Measurements from ENCODE around the gene DDTL. TPM values are rescaled to one million over a fixed set of nuclear protein-coding genes. Genes with fewer than 3 reads are reported as not detected.

The DDTL gene
- total RNA-seq, 1 donor from 2014 or later: not detected

GRCh38 chr22:24016156-24016555 lies 49.5 kb downstream of the DDTL start:
- H3K79me2 ChIP-seq (ENCODE audit: low read depth): peaks cover 89% of the 10 kb centered on the region
- H3K9ac ChIP-seq: no peak overlapping the region
- no peaks in the 10 kb centered on the region for H3K9me3 ChIP-seq (ENCODE audit: low read depth)
- DNase-seq (ENCODE audit: low spot score): no peak
- no peak overlapping the region for H2AFZ ChIP-seq (replicated peaks)
- no peaks in the 10 kb centered on the region for H3K27me3 ChIP-seq
- no peaks in the 10 kb centered on the region for H3K36me3 ChIP-seq
- Mint-ChIP-seq H3K9me3 (peaks cover 4% of the 10 kb centered on the region), H3K4me1 (peaks cover 10% of the 10 kb centered on the region), H3K27me3 (ENCODE audit: insufficient read depth, low read depth) (no peaks in the 10 kb centered on the region), H3K4me3 (no peak overlapping the region), H3K27ac (no peak overlapping the region), H3K36me3 (peaks cover 14% of the 10 kb centered on the region)
- H3K4me3 ChIP-seq: no peak overlapping the region
- H3K27ac ChIP-seq: no peak overlapping the region
- TF ChIP-seq EZH2 (IDR thresholded peaks at IDR 0.05): no peak
- TF ChIP-seq, protein P1, sequence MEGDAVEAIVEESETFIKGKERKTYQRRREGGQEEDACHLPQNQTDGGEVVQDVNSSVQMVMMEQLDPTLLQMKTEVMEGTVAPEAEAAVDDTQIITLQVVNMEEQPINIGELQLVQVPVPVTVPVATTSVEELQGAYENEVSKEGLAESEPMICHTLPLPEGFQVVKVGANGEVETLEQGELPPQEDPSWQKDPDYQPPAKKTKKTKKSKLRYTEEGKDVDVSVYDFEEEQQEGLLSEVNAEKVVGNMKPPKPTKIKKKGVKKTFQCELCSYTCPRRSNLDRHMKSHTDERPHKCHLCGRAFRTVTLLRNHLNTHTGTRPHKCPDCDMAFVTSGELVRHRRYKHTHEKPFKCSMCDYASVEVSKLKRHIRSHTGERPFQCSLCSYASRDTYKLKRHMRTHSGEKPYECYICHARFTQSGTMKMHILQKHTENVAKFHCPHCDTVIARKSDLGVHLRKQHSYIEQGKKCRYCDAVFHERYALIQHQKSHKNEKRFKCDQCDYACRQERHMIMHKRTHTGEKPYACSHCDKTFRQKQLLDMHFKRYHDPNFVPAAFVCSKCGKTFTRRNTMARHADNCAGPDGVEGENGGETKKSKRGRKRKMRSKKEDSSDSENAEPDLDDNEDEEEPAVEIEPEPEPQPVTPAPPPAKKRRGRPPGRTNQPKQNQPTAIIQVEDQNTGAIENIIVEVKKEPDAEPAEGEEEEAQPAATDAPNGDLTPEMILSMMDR (IDR thresholded peaks at IDR 0.05): no peak
- TF ChIP-seq EZH2phosphoT487 (IDR thresholded peaks at IDR 0.05): no peak
- peaks cover 12% of the 10 kb centered on the region for H3F3A ChIP-seq (ENCODE audit: low read depth)
- H3K4me1 ChIP-seq: peaks cover 8% of the 10 kb centered on the region
- H4K20me1 ChIP-seq (ENCODE audit: low read depth): peaks cover 5% of the 10 kb centered on the region
- no peak overlapping the region for H3K4me2 ChIP-seq

DNA sequence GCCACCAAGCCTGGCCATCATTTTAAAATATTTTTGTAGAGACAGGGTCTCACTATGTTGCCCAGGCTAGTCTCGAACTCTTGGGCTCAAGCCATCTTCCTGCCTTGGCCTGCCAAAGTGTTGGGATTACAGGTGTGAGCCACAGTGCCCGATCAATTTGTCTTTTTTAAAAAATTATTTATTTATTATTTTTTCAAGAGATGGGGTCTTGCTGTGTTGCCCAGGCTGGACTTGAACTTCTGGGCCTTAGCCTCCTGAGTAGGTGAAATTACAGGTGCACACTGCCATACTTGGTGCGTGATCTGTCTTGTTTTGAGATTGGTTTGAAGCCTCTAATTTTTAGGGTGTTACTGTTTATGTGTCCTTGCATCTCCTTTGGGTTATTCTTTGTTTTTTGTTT lies 54.6 kb downstream of the DDTL start:
- Histone ChIP-seq H3K9ac (no peak overlapping the region), H3K4me3 (no peak overlapping the region), H2AFZ (replicated peaks) (no peak overlapping the region), H3K27ac (no peak overlapping the region), H3K36me3 (no peaks in the 10 kb centered on the region), H3K9me3 (ENCODE audit: low read depth) (no peaks in the 10 kb centered on the region), H3F3A (ENCODE audit: low read depth) (no peaks in the 10 kb centered on the region), H4K20me1 (ENCODE audit: low read depth) (peaks cover 10% of the 10 kb centered on the region), H3K4me1 (no peaks in the 10 kb centered on the region), H3K79me2 (ENCODE audit: low read depth) (peaks cover 89% of the 10 kb centered on the region), H3K27me3 (no peaks in the 10 kb centered on the region), H3K4me2 (no peak overlapping the region)
- Mint-ChIP-seq H3K4me1 (no peaks in the 10 kb centered on the region), H3K9me3 (peaks cover 2% of the 10 kb centered on the region), H3K27ac (no peak overlapping the region), H3K36me3 (peaks cover 21% of the 10 kb centered on the region), H3K4me3 (no peak overlapping the region), H3K27me3 (ENCODE audit: insufficient read depth, low read depth) (no peaks in the 10 kb centered on the region)
- no peak for DNase-seq (ENCODE audit: low spot score)
- TF ChIP-seq EZH2 (IDR thresholded peaks at IDR 0.05) (no peak), EZH2phosphoT487 (IDR thresholded peaks at IDR 0.05) (no peak)
- TF ChIP-seq, protein P1 (IDR thresholded peaks at IDR 0.05): no peak

Other genes with a start within 250 kb of the DDTL start
- gene ZNF70, start 215.8 kb upstream of the DDTL start, total RNA-seq (ENCODE audit: low replicate concordance): 3.9 and 4.6 TPM in 2 replicates
- not detected in 2 replicates for gene VPREB3, start 212.5 kb upstream of the DDTL start, total RNA-seq (ENCODE audit: low replicate concordance)
- gene C22orf15, start 203.9 kb upstream of the DDTL start, total RNA-seq (ENCODE audit: low replicate concordance): 0.56 and 3.0 TPM in 2 replicates
- gene CHCHD10, start 198.9 kb upstream of the DDTL start, total RNA-seq (ENCODE audit: low replicate concordance): 0.53 and 9.1 TPM in 2 replicates
- 4.1 and 13.7 TPM in 2 replicates for gene MMP11, start 194.0 kb upstream of the DDTL start, total RNA-seq (ENCODE audit: low replicate concordance)
- 151 and 170 TPM in 2 replicates for gene SMARCB1, start 179.9 kb upstream of the DDTL start, total RNA-seq (ENCODE audit: low replicate concordance)
- gene DERL3, start 127.9 kb upstream of the DDTL start, total RNA-seq (ENCODE audit: low replicate concordance): 1.1 and 7.7 TPM in 2 replicates
- gene SLC2A11, start 109.0 kb upstream of the DDTL start, total RNA-seq (ENCODE audit: low replicate concordance): 3.8 and 12.1 TPM in 2 replicates
- gene MIF, start 72.5 kb upstream of the DDTL start, total RNA-seq (ENCODE audit: low replicate concordance): 132 and 552 TPM in 2 replicates
- 0.19 TPM in 1 of 2 replicates, not detected in the other for gene GSTT2B, start 5.7 kb upstream of the DDTL start, total RNA-seq (ENCODE audit: low replicate concordance)
- 34.5 and 85.3 TPM in 2 replicates for gene DDT, start 7.6 kb downstream of the DDTL start, total RNA-seq (ENCODE audit: low replicate concordance)
- gene GSTT2, start 13.2 kb downstream of the DDTL start, total RNA-seq (ENCODE audit: low replicate concordance): not detected in 2 replicates
- gene GSTT4, start 38.6 kb downstream of the DDTL start, total RNA-seq (ENCODE audit: low replicate concordance): not detected in 2 replicates
- 35.6 and 52.7 TPM in 2 replicates for gene CABIN1, start 44.4 kb downstream of the DDTL start, total RNA-seq (ENCODE audit: low replicate concordance)
- gene SUSD2, start 214.6 kb downstream of the DDTL start, total RNA-seq (ENCODE audit: low replicate concordance): 0.02 and 0.25 TPM in 2 replicates

Measured in neural progenitor cell (in vitro differentiated cells).